GM18907 (cell line): ENCODE measurements around the gene VPREB3.
A peak's percentile ranks its signal among the peaks of the same experiment; 100 is the strongest.

Source experiments
- ATAC-seq: cut with Tn5 transposase; IDR thresholded peaks from one replicate; pipeline ENCODE4 v1.9.1; 2021; ENCODE audit warnings: mild to moderate bottlenecking, moderate library complexity; ENCODE audit not compliant: unreplicated experiment

Gene VPREB3, protein sequence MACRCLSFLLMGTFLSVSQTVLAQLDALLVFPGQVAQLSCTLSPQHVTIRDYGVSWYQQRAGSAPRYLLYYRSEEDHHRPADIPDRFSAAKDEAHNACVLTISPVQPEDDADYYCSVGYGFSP

DNA sequence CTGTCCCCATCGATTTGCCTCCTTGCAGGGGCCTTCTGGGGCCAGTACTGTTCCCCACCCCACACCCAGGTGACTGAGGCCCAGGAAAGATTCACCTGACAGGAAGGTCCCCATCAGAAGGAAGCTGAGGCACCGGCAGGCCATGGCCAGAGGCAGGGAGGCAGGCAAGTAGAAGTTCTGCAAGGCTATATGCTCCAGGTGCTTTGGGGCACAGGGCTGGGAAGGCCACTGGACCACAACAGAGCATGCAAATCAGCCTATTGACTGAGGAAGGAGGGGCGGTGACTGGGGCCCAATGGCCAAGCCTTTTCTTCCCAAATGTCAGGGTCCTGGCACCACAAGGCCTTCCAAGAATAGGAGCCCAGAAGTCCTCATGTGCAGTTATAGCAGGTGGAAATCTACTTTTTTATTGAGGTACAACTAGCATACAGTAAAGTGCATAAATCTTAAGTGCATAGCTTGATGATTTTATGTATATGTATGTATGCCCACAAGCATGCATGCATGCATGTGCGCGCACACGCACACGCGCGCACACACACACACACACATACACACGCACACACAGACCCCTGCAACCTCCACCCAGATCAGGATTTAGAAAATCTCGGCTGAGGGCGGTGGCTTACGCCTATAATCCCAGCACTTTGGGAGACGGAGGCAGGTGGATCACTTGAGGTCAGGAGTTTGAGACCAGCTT, at the start of gene VPREB3:
TSS of gene VPREB3 (minus strand) at position 206 of the 700 bp plus-strand sequence. CDS start at position 144, 62 bp downstream.
- ATAC-seq = no peak

DNA sequence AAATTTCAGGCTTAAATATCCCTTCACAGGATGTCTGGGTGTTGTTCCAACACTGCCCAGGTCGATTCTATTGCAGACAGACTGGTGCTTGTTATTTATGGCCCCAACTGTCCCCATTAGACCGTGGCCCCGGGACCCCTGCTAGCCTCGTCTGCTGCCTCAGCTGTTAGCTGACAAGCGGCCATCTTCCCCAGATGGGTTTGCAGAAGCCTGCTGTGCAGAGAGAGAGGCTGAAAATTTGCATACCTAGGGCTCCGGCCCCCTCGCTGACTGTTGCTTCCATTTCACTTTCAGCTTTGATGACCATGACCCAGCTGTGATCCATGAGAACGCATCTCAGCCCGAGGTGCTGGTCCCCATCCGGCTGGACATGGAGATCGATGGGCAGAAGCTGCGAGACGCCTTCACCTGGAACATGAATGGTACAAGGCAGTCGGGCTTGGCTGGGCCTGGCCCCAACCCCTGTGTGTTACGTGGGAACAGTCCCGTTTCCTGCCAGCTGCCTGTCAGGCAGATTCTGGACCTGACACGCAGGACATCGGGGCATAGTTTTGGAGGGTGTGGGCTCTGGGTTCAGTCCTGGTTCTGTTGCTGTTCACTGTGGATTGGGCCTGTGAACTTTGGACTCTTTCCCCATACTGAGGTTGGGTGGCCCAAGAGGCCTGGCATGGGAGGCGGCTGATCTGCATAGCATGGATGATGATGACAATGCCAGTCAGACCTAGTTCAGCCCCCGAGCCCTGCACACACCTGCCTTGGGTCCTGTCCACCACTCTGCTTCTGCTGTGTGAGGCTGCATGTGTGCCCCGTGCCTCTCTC, 49.0 kb upstream of the VPREB3 start:
- no peak for ATAC-seq

DNA sequence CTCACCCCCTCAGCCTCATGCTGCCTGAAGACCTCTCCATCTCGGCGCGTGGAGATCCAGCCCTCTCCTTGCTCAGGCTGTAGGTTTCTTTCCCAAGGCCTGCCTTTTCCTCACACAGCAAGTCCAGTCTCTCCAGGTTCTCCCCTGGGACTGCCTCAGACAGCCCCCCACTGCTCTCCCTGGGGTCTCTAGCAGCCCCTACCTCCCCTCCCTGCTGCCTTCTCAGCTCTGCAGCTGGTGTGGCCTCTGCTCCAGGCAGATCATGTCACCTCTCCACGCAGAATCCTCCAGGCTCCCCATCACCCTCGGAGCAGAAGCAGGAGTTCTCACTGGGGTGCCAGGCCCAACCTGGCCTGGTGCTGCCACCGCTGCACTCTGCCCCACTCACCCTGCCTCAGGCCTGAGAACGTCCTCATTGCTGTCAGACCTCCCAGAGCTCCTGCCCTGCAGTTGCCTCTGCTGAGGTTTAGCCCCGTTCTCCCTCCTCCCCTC, 47.7 kb upstream of the VPREB3 start:
- no peak for ATAC-seq

DNA sequence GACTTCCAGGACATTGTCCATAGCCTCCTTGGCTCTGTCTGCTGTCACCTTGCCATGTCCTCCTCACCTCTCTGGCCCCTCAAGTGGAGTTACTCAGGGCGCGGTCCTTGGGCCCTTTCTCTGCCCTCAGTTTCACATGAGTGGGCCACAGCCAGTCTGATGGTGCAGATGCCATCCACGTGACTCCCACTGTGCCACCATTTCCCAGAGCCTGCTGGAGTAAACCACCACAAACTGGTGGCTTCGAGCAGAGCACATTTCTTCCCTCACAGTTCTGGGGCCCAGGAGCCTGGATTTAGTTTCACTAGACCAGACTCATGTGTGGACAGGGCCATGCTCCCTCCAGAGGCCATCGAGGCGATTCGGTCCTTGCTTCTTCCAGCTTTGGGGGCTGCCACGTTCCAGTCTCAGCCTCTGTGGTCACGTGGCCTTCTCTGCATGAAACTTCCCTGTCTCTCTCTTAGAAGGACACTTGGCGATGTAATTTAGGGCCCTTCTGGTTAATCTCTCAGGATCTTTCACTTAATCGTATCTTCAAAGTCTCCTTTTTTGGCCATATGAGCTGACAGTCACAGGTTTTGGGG, 47.1 kb upstream of the VPREB3 start:
- no peak for ATAC-seq

DNA sequence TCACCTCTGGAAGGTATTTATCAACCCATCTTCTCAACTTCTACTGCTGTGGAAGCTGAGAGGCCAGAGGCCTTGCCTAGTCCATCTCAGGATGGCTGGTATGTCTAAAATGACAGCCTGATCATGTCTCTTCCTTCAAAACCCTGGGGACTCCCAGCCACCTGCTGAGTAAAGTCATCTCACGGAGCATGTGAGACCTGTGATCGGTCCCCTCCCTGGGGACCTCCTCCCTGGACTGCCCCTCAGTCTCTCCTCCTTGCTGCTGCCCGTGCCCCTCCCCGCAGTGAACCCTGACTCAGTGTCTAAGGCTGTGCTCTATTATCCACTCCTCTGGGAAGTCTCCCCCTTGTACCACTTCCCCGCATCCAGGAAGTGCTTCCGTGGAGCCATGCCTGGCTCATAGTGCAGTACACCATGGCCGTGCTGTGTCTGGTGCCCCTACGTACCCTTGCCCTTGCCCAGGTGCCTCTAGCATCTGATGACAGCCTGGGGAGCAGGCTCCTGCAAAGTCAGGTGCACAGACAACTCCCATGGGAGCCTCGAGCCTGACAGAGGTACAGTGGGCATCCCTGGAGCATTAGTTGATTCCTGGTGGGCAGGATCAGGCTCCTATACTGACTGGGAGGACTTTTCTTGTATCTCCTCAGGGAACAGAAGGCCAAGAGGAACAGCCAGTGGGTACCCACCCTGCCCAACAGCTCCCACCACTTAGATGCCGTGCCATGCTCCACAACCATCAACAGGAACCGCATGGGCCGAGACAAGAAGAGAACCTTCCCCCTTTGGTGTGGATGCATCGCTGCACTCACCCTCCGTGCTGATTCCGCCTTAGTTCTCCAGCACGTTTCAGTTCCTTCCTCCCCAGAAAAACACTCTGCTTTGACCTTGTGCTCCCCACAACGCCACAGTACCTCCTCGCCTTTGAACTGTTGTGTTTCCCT, 46.3 kb upstream of the VPREB3 start:
- peak; percentile 69 for ATAC-seq

DNA sequence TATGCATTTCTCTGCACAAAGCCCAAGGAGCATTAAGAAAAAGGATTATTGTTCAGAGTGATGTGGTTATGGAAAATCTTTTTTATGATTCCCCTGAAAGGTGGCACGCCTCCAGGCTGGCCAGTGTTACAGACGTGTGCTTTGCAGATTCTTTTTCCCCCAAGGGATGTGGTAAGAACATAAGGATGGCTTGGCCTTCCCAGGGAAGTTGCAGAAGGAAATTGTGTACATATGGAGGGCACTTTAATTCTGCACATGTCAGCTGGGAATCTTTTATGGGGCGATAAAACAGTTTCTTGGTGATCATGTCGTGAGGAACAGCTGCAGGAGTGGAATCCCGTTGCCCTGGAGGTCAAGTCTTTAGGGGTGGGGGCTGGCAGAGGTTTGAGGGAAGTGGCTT, 42.2 kb upstream of the VPREB3 start:
- ATAC-seq = no peak

DNA sequence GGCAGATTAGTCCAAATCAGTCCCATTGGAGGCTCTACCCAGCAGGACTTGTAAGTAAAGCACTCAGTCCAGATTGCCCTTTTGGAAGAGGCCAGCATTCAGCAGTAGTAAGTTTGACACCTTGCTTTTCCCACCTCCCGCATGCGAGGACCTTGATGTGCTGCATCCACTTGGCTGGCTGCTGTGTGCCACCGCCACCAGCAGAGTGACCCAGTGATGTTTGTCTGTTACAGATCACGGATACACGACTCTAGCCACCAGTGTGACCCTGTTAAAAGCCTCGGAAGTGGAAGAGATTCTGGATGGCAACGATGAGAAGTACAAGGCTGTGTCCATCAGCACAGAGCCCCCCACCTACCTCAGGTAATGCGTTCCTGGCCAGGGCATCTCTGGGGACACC, 39.1 kb upstream of the VPREB3 start:
- ATAC-seq = no peak

DNA sequence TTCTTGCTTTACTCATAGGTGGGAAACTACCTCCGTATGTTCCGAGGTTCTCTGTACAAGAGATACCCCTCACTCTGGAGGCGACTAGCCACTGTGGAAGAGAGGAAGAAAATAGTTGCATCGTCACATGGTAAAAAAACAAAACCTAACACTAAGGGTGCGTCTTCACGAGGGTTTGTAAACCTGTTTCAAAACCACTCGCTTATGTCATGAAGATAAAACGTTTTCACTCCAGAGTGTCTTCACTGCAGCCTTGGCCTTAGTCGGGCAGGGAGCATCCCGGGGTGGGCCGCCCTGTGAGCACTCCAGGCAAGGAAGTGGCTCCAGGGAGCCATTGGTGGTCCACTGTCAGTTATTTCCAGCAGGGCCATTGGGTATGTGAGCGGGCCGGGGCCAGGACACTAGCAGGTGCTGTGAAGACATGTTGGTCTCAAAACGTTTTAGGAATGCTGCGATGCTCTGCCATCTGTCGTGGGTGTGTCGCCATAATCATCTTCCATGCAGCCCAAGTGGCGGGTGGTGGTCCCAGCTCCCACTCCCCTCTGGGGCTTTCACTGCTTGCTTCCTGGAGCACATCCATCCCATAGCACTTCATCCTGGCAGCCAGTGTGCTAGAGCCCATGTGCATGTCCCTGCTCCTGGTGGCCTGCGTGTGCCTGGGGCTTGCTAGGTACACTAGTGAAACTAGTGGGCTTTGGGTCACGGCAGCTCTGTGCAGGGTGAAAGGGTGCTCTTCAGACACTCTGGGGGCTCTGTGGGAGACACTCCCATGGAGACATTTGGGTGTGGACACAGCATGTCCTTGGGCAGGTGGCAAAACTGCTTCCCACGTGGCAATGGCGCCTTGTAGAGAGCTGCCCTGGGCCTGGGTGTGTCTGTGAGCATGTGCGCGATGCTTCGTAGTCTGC, 37.8 kb upstream of the VPREB3 start:
- ATAC-seq = no peak

DNA sequence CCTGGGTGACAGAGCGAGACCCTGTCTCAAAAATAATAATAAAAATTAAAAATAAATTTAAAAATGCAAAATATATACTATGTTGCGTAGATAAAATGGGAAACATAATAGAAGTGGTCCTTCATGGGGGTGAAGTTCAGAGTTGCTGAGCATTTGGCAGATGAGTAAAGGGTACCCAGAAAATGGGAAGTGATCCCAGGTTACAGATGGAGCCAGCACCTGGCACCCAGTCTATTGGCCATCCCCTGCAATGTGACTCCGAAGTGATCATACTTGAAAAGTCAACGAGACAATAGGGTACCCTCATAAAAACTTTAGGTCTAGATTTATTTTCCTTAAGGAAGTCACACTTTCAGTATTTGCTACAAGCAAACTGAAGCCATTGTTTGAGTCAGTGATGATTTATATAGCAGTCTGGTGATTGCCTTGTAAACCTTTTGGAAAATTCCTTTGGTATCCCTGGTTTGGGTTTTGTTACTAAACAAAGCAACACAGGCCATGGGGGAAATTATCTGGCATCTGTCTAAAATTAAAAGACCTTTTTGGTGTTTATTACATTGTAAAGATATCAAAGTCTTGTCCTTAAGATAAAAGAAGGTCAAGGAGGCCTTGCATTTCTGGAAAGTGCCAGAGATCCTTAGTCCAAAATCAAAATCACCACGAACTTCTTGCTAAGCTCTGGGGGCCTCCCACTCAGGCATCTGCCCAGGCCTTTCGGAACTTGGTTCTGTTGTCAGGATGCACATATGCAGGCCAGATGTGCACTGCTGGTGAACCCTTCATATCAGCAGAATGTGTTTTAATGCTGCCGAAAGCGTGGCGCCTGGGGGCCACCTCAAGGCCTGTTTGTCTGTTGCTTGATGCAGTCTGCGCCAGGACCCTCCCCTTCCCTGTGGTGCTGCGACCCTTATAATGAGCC, 36.9 kb upstream of the VPREB3 start:
- no peak for ATAC-seq

DNA sequence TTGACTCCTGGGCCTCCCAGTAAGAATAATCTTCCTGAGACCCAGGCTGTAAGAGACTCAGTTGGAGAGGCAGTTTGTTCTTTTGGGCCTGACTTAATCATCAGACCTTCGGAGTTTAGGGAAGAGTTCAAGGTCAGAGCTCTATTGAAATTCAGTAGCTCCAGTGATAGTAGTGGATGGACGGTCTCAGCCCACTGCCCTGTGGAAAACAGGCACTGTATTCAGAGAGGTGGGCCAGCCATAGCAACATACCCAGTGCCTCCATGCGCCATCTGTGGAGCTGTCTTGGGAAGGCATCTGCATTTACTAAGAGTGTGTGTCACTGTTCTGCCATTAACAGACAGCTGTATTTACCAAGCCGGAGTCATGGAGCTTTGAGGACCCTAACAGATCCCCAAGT, 35.4 kb upstream of the VPREB3 start:
- ATAC-seq = no peak

DNA sequence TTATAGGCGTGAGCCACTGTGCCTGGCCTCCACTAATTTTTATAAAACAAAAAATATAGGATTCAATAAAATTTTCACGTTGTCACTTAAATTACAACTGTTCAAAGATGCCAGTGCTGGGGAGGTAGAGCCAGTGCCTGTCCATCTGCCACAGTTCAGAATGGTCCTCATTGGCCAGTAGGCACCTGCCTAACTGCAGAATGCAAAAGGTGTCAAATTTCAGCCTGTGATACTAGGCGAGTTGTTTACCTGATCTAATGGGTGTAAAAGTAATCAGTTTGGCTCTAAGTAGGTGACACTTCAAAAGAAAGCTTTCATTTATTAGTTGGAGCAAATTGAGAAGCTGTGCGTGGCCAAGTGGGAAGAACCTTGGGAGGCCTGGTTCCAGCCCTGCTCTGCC, 34.9 kb upstream of the VPREB3 start:
- ATAC-seq = no peak

DNA sequence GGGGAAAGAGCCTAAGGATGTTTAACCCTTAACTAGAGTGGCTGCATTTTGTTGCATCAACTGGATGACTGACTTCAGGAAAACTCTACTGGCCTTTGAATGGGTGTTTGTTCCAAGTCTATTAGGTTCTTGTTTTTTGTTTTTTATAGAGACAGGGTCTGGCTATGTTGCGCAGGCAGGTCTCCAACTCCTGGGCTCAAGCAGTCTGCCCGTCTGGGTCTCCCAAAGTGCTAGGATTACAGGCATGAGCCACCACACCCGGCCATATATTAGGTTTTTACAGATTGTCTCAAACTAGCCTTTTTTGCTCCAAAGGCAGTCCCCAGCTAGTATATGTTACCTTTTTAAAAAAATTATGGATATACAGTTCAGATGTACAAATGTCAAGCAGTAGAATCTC, 33.7 kb upstream of the VPREB3 start:
- ATAC-seq = no peak

DNA sequence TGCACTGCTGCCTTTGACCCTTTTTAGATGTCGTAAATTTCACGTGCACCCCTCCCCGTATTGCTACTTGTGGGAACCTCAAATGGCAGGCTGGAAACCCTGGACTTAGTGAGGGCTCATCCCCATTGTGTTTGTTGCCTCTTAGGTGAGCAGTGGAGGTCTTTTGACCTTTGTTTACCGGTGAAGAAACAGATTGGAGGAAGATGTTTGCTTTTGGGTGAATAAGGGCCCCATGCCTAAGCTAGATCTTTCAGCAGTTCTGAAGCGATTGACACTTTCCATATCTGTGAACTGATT, 33.3 kb upstream of the VPREB3 start:
- peak; percentile 23 for ATAC-seq

DNA sequence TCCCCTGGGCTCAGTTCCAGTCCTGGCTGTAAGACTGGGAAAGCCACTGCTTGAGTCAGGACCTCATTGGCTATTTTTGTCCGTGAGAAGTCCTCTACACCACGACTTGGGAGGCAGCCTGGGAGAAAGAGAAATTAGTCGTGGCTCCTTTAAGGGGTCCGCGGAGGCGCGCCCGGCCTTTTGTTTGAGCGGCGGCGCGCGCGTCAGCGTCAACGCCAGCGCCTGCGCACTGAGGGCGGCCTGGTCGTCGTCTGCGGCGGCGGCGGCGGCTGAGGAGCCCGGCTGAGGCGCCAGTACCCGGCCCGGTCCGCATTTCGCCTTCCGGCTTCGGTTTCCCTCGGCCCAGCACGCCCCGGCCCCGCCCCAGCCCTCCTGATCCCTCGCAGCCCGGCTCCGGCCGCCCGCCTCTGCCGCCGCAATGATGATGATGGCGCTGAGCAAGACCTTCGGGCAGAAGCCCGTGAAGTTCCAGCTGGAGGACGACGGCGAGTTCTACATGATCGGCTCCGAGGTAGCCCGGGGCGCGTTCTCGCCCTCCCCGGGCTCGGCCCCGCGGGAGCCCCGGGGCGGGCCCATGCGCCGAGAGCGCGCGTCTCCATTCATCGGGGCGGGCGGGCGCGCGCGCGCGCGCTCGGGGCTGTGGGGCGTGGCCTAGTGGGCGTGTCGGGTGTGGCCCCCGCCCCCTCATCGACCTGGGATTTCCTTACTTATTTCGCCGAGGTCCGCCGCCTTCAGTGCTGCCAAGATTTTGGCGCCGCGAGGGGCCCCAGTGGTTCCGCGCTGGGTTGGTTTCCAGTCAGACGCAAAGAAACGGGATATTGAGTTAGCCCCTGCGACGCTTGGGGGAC, 32.8 kb upstream of the VPREB3 start, which contains the start of gene SMARCB1:
TSS of gene SMARCB1 (plus strand) at position 215 of the 848 bp plus-strand sequence. CDS start at position 419, 204 bp downstream.
- peak; percentile 66 for ATAC-seq

DNA sequence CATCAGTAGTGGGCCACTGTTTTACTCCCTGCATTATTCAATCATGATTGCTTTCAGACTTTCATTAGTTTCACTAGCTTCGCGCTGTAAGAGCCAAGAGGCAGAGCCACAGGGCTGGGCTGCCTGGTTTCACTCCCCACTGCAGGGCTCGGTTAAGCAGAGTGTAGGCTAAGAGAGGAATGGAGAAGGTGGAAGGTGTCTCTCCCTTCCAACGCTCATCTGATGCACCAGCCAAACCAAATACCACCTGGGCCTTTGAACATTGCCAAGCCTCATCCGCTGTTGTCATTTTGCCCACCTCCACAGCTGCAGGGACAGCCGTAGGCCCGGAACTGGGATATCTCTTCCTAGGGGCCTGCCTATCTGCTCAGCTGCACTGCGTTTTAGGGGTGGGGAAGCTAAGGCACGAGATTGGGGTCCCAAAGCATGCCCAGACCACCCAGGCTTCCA, 32.1 kb upstream of the VPREB3 start:
- no peak for ATAC-seq

DNA sequence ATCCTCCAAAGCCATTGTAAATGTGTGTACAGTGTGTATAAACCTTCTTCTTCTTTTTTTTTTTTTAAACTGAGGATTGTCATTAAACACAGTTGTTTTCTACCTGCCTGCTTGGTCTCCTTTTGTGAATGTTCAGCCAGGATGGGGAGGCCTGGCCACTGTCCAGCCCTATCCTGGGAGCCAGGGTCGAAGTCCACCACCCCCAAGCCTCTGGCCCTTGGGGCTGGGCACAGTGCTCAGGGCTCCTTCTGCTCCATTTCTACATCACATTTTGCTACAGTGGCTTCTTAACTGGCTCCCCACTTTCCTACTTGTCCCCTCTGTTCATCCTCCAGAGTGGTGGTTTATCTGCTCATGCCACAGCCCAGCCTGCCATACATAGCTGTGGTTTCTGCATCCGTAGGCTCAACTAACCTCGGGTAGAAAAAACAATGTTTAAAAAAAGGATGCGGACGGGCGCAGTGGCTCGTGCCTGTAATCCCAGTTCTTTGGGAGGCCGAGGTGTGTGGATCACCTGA, 30.0 kb upstream of the VPREB3 start:
- ATAC-seq = no peak
